Glomerular endothelial cell (primary cell): ENCODE data around the gene PCLO. TPM values are rescaled to one million over a fixed set of nuclear protein-coding genes. Genes with fewer than 3 reads are reported as not detected.
"Not testable (repeated sequence)": the region's sequence is repeated elsewhere in the genome, so short reads cannot be mapped to it uniquely, and the experiment has no call there.

Experiments
- DNase-seq: peaks from one replicate; pipeline ENCODE4 v3.0.0-alpha.2; 2011; ENCODE audit warnings: low read depth, low spot score; ENCODE audit errors: extremely low read depth
- total RNA-seq: library from RNA; depleted of rRNA; stranded (reverse); fragments of >200 nt; gene quantifications from 2 replicates; pipeline ENCODE4 v1.2.3, GENCODE V29; 2015

PCLO gene
- total RNA-seq, 1 donor from 2014 or later: 1.4 TPM

- DNase-seq: no peak
These were observed 19.6 kb downstream of the PCLO start for GRCh38 chr7:83143107-83143506.

GRCh38 chr7:83142365-83142764, 20.3 kb downstream of the PCLO start:
- no peak for DNase-seq

GRCh38 chr7:83141927-83142326, 20.8 kb downstream of the PCLO start:
- DNase-seq: no peak

DNA sequence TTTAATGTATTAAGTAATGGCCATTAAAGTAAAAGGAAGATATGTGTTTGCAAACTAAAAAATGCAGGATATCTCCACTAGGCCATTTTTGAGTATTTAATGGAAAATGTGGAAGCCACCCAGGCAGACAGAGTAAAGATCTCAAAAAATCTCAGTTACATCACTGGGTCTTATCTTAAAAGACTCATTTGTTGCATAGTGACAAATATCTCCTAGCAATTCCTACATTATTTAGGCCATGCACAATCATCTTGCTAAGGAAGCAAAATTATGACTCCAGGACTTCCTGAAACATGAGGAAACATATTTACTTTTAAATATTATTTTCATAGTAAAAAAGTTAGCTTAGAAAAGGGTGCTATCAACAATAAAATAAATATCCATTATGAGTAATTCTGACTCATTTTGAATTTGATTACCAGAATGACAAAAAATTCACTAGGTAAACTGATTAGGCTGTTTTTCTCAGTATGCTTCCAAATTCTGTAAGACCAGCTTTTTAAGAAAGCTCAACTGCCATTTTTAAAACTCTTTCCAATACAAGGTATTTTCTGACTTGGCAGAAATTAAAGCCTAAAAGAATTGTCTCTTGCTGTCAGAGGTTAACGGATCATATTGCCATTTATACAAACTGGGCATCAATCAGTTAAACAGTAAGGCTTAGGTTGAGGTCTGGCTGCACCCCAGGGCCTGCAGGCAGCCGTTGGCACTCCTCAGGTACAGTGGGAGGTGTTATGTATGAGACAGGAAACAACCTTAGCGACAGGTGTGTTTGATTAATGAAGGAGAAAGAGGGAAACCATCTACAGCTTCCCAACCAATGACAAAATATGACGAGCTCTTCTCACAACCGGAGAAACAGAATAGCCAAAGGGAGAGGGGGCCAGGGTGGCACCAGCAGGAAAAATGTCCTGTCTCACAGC, 31.8 kb downstream of the PCLO start:
- no peak for DNase-seq

DNA sequence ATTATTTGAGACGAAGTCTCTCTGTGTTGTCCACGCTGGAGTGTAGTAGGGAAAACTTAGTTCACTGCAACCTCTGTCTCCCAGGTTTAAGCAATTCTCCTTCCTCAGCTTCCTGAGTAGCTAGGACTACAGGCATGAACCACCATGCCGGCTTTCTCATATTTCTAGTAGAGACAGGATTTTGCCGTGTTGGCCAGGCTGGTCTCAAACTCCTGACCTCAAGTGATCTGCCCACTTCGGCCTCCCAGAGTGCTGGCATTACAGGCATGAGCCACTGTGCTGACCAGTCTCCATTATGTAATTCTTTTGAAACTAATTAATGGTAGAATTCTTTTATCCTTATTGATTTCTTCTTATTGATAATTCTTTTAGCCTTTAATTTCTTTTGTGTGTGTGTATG, 32.5 kb downstream of the PCLO start:
- DNase-seq: no peak

DNA sequence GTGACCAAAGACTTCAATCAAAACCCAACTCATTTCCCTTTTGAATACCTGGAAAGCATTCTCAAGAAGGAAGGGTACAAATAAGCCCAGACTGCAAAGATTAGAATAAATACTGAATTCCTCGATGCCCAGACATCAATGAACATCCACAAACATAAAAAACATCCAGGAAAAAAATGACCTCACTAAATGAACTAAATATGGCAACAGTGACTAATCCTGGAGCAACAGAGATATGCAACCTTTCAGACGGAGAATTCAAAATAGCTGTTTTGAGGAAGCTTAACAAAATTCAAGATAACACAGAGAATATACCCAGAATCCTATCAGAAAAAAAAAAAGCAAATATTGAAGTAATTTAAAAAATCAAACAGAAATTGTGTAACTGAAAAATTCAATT, 43.2 kb downstream of the PCLO start:
- no peak for DNase-seq

GRCh38 chr7:83119026-83119382, 43.7 kb downstream of the PCLO start:
- DNase-seq: no peak

DNA sequence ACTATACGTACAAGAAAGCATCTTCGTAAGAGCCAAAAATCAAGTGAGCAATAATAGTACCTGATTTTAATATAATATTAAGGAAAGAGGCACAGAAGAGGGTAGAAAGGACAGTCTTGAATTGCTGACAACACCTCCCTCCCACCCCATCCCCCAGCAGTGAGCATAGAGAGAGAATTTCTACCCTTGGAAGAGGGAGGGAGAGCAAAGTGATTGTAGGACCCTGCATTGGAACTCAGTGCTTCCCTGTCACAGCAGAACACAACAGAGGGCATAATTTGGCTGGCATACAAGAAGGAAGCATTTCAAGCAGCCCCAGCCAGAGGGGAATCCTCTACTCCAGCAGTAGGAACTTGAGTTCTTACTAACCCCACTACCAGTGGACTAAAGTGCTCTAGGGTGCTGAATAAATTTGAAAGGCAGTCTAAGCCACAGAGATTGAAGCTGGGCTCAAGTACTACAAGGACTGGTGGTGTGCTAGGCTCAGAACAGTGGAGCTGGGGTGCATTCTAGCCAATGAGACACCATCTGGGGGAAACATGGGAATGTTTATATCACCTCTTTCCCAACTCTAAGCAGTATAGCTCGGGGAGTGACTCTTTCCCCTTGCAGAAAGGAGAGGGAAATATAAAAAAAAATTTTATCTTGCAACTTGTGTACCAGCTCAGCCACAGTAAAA, 44.2 kb downstream of the PCLO start:
- DNase-seq: no peak

- no peak for DNase-seq
These were observed 45.2 kb downstream of the PCLO start for GRCh38 chr7:83117466-83117865.

DNA sequence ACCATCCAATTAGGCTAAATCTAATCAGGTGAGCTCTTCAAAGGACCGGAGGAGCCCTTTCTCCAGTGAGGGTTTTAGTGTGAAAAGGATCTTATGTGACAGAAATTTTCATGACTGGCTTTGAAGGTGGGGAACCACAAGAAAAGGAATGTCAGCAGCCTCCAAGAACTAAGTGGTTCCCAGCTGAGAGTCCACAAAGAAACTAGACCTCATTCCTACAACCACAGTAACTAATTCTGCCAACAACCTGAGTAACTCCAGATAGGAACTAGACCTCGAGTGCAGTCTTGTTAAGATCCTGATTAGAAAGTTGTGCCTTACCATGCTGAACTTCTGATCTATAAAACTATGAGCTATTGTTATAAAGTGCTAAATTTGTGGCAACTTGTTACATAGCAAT, 51.3 kb downstream of the PCLO start:
- DNase-seq: no peak

GRCh38 chr7:83109352-83109751, 53.3 kb downstream of the PCLO start:
- no peak for DNase-seq

DNA sequence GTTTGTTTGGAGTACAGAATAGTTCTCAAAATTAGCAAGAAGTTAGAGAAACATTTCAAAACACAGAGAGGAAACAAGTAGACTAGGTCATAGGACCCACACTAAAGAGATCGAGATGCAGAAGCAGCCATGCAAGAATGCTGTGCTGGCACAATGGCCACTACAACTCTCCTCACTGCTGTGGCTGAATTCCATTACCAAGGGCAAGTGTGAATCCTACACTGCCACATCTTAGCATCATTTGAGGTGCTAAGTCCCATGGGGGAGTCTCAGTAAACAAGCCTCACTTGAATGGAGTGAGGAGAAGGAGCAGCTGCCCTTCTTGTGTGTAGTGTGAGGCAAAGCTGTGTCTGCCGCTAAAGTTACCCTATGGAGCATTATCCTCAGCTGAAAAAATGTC, 56.7 kb downstream of the PCLO start:
- DNase-seq: no peak

DNA sequence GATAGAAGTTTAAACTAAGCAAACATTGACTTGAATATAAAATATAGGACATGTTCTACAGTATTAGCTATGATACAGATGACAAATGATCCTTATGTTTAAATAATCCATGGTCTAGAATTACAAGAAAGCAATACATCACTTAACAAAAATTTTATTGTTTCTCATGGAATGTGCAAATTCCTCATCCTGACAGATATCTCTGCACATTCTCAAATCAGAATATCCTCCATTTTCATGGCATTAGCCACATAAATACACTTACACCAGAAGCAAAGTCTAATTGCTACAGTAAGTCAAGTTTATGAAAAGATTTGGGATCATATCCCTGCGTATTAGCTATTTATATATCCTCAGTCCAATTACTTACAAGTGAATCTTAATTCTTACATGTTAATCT, 57.6 kb downstream of the PCLO start:
- no peak for DNase-seq

- DNase-seq: no peak
These were observed 61.2 kb downstream of the PCLO start for GRCh38 chr7:83101530-83101929.

DNA sequence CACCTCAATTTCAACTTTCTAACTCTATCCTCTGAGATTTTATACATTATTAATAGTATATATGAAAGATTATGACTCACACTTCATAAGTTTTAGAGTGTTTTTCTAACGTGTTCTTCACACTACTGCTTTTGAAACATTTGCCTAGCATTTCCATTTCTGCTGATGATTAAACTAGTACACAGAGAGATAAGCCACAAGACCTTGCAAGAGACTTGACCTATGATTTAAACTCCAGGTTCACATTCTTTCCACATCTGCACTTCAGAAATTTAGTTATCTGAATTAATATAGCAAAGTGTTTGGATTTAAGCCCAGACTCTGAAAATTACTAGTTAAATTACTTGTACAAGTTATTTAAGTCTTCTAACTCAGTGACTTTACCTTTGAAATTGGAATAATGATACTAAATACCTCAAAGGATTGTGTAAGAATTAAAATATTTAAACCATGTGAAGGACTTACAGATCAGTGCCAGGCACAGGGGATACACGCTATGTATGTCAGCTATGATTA, 66.6 kb downstream of the PCLO start:
- no peak for DNase-seq

- no peak for DNase-seq
These were observed 77.4 kb downstream of the PCLO start for GRCh38 chr7:83085299-83085698.

- DNase-seq: not testable (repeated sequence)
These were observed 82.8 kb downstream of the PCLO start for GRCh38 chr7:83079879-83080278.

DNA sequence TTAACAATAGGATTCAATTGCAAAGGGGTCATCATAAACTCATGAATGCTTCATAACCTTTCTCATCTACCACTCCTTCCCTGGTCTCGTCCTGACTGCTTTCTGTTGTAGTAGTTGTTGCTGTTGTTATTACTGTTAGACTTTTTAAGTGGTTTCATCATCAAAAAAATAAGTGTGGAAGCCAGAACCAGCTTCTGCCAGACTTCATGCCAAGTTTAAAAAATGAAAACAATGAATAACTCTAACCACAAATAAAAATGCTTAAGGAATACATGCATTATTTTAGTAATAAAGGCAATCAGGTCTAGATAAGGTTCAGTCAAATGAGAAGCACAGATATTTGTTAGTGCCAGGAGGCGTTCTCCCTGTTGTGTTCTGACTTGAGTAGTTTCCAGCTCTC, 85.4 kb downstream of the PCLO start:
- DNase-seq: no peak

GRCh38 chr7:83072576-83073517, 89.8 kb downstream of the PCLO start:
- DNase-seq: no peak

DNA sequence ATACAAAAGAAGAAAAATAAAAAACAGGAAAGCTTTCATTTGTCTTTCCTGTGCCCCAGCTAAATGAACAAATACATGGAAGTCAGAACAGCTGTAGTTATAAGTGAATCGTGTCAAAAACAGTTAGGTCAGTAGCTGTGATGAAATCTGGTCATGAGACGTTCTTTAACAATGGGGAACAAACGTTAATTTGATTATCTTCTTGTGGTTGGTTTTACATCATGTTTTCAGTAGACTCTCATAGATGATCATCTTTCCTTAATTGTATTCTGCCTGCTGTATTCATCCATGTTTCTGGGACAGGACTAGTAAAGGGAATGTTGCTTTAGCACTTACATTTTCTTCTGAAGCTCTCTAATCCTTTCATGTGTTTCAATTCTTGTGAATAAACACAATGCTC, 97.0 kb downstream of the PCLO start:
- peak; percentile 23 for DNase-seq

- no peak for DNase-seq
These were observed 102.5 kb downstream of the PCLO start for GRCh38 chr7:83060218-83060617.
